Measurements from ENCODE around the gene RCAN3.
"Not testable (repeated sequence)": the region's sequence is repeated elsewhere in the genome, so short reads cannot be mapped to it uniquely, and the experiment has no call there.

Gene RCAN3

DNA sequence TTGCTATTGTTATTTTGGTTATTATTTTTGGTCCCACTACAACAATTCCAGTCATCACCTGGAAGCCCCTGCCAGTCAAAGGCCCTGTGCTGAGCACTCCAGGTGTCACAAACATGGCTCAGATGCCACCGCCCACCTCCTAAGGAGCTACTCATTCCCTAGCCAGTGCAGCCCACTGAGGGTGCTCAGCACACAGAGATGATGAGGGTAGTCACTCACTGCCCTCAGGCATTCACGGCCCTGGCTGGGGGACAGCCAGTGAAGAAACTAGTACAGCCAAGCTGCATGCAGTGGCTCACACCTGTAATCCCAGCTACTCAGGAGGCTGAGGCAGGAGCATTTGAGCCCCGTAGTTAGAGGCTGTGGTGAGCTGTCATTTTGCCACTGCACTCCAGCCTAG is 44.8 kb upstream of the RCAN3 start:
- no peaks in the 10 kb centered on the region for H3K27me3 ChIP-seq (ENCODE audit: insufficient read depth, low read depth)
- no peaks in the 10 kb centered on the region for H3K36me3 ChIP-seq (ENCODE audit: insufficient read depth)
- TF ChIP-seq, protein P1, sequence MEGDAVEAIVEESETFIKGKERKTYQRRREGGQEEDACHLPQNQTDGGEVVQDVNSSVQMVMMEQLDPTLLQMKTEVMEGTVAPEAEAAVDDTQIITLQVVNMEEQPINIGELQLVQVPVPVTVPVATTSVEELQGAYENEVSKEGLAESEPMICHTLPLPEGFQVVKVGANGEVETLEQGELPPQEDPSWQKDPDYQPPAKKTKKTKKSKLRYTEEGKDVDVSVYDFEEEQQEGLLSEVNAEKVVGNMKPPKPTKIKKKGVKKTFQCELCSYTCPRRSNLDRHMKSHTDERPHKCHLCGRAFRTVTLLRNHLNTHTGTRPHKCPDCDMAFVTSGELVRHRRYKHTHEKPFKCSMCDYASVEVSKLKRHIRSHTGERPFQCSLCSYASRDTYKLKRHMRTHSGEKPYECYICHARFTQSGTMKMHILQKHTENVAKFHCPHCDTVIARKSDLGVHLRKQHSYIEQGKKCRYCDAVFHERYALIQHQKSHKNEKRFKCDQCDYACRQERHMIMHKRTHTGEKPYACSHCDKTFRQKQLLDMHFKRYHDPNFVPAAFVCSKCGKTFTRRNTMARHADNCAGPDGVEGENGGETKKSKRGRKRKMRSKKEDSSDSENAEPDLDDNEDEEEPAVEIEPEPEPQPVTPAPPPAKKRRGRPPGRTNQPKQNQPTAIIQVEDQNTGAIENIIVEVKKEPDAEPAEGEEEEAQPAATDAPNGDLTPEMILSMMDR (conservative IDR thresholded peaks at IDR 0.05; ENCODE audit: low read depth, low read length) = no peak
- no peaks in the 10 kb centered on the region for H3K79me2 ChIP-seq (ENCODE audit: insufficient read depth, low read depth)
- no peak overlapping the region for H3K9ac ChIP-seq
- H3K4me3 ChIP-seq (IDR thresholded peaks at IDR 0.05; ENCODE audit: insufficient read depth, low read depth, low read length) = no peak overlapping the region
- H2AFZ ChIP-seq (ENCODE audit: low read depth) = no peak overlapping the region
- H3K4me1 ChIP-seq (ENCODE audit: low read depth, poor library complexity, severe bottlenecking) = no peaks in the 10 kb centered on the region
- H3K27ac ChIP-seq = no peak overlapping the region
- no peak overlapping the region for H3K4me2 ChIP-seq
- no peaks in the 10 kb centered on the region for H4K20me1 ChIP-seq (ENCODE audit: insufficient read depth)

DNA sequence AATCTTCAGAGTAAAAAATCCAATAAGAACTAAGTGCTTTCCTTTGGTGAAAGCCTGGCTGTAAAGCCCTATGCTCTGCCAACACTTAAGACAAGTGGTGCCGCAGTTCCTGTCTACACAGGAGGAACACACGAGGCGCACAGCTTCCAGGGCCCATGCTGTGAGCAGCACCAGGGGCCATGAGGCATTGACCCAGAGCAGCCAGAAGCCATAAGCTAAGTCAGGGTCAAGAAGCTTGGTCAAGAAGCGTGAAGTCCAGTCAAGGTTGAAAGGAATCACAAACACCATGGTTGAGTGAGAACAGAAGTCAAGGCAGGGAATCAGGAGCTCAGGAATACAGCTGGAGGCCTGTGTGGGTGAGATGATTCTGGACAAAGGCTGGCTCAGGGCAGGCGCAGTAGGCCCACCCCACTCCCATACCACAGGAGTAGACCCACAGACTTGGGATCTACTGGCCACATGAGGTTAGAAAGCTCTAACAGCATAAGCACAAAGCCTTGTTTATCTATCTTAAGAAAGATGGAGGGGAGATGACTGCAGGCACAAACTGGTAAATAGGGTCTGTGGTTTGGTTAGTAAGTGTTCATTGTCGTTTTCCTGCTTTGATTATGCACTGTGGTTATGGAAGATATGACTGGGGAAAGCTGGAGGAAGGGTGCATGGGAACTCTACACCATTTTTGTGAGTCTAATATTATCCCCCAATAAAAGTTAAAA is 42.9 kb upstream of the RCAN3 start:
- Histone ChIP-seq H3K27me3 (ENCODE audit: insufficient read depth, low read depth) (no peaks in the 10 kb centered on the region), H3K79me2 (ENCODE audit: insufficient read depth, low read depth) (no peaks in the 10 kb centered on the region), H4K20me1 (ENCODE audit: insufficient read depth) (no peaks in the 10 kb centered on the region), H2AFZ (ENCODE audit: low read depth) (no peak overlapping the region), H3K27ac (no peak overlapping the region), H3K36me3 (ENCODE audit: insufficient read depth) (no peaks in the 10 kb centered on the region), H3K4me1 (ENCODE audit: low read depth, poor library complexity, severe bottlenecking) (no peaks in the 10 kb centered on the region), H3K4me3 (IDR thresholded peaks at IDR 0.05; ENCODE audit: insufficient read depth, low read depth, low read length) (no peak overlapping the region), H3K4me2 (no peak overlapping the region), H3K9ac (no peak overlapping the region)
- TF ChIP-seq, protein P1 (conservative IDR thresholded peaks at IDR 0.05; ENCODE audit: low read depth, low read length) = no peak

DNA sequence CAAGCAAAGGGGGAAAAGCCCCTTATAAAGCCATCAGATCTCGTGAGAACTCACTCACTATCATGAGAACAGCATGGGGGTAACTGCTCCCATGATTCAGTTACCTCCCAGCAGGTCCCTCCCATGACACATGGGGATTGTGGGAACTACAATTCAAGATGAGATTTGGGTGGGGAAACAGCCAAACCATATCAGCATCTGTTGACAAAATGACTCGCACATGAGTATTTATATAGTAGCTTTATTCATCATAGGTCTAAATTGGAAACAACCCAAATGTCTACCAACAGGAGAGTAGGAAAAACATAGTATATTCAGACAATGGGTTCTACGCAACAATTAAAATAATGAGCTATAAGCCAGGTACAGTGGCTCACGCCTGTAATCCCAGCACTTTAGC is 40.5 kb upstream of the RCAN3 start:
- H3K9ac ChIP-seq; H3K79me2 ChIP-seq (ENCODE audit: insufficient read depth, low read depth); H3K4me1 ChIP-seq (ENCODE audit: low read depth, poor library complexity, severe bottlenecking); H2AFZ ChIP-seq (ENCODE audit: low read depth); H3K36me3 ChIP-seq (ENCODE audit: insufficient read depth); H3K27ac ChIP-seq; H4K20me1 ChIP-seq (ENCODE audit: insufficient read depth); H3K4me3 ChIP-seq (IDR thresholded peaks at IDR 0.05; ENCODE audit: insufficient read depth, low read depth, low read length); H3K27me3 ChIP-seq (ENCODE audit: insufficient read depth, low read depth); H3K4me2 ChIP-seq: not testable (repeated sequence)

DNA sequence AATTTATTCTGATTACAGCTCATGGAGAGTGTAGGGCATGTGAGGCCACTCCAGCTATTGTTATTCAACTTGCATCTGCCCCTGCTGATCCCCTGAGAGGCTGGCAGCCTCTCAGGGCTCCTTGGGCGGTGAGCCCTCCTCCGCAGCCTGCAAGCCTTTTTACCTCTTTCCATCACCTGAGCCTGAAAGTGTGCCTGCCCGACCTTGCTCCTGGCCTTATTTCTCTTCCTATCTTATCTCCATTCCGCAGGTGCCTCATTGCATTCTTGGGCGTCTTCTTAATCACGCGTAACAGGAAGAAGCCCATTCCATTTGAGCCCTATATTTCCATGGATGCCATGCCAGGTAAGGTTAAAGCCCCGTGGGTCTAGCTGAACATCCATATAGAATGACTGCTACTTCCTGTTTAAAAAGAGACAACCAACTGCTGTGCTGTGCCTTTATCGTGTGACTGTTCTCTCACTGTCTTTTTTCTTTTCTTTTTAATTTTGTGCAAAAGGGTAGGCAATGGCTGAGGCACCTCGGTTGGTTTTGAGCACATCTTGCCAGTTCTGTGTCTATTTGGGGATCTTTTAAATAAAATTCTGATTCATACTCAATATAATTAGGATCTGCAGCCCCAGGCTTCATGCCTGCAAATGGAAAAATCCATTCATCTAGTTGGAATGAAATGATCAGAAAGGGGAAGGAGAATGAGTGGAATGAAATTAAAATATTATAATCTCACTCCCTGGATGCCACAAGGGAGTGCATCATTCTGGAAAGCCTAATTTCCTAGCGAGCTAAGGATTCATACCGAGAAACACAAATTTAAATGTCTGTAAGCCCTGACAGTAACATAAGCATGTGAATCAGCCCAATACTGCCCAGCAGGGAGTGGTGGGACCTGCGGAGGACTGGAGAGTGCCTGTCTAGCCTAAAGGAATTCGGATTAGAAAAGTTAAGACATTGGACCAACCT is 38.6 kb upstream of the RCAN3 start:
- TF ChIP-seq, protein P1 (conservative IDR thresholded peaks at IDR 0.05; ENCODE audit: low read depth, low read length) = no peak
- H3K36me3 ChIP-seq (ENCODE audit: insufficient read depth) = no peaks in the 10 kb centered on the region
- H2AFZ ChIP-seq (ENCODE audit: low read depth) = no peak overlapping the region
- no peaks in the 10 kb centered on the region for H4K20me1 ChIP-seq (ENCODE audit: insufficient read depth)
- no peaks in the 10 kb centered on the region for H3K4me1 ChIP-seq (ENCODE audit: low read depth, poor library complexity, severe bottlenecking)
- H3K9ac ChIP-seq = no peak overlapping the region
- H3K4me3 ChIP-seq (IDR thresholded peaks at IDR 0.05; ENCODE audit: insufficient read depth, low read depth, low read length) = no peak overlapping the region
- no peaks in the 10 kb centered on the region for H3K27me3 ChIP-seq (ENCODE audit: insufficient read depth, low read depth)
- H3K79me2 ChIP-seq (ENCODE audit: insufficient read depth, low read depth) = no peaks in the 10 kb centered on the region
- H3K27ac ChIP-seq = no peak overlapping the region
- H3K4me2 ChIP-seq = no peak overlapping the region

All from KMS-11 (cell line).